GM23338 (cell line): Measurements from ENCODE around the gene POLR3F. TPM values are rescaled to one million over a fixed set of nuclear protein-coding genes. Genes with fewer than 3 reads are reported as not detected.

Experiments
- ATAC-seq: fragments of 200-7000 bp; cut with Tn5 transposase; 3 replicates; pipeline ENCODE4 v1.9.1; 2020
- DNase-seq: peaks from one replicate; pipeline ENCODE4 v3.0.0-alpha.2; 2015; ENCODE audit warnings: low spot score
- H2AFZ ChIP-seq: fragments of 200-600 bp; sonication (generic); 2 replicates; pipeline ENCODE4 v1.8.0; 2016; ENCODE audit warnings: antibody characterized with exemption, mild to moderate bottlenecking, moderate library complexity
- H3F3A ChIP-seq: fragments of 200-600 bp; sonication (generic); replicated peaks from 2 replicates; pipeline ENCODE4 v1.8.0; 2017; ENCODE audit warnings: antibody characterized with exemption, mixed run types, low read depth
- H3K27ac ChIP-seq: fragments of 200-600 bp; sonication (generic); 2 replicates; pipeline ENCODE4 v1.6.1; 2016; ENCODE audit warnings: low read depth
- H3K27me3 ChIP-seq: fragments of 200-600 bp; sonication (generic); 2 replicates; pipeline ENCODE4 v1.8.0; 2016; ENCODE audit warnings: mild to moderate bottlenecking, mixed run types, moderate library complexity; ENCODE audit not compliant: insufficient read depth
- H3K36me3 ChIP-seq: fragments of 200-600 bp; sonication (generic); 2 replicates; pipeline ENCODE4 v1.8.0; 2016; ENCODE audit warnings: mild to moderate bottlenecking; ENCODE audit not compliant: insufficient read depth
- H3K4me1 ChIP-seq: fragments of 200-600 bp; sonication (generic); 2 replicates; pipeline ENCODE4 v1.8.0; 2016; ENCODE audit warnings: mild to moderate bottlenecking, moderate library complexity; ENCODE audit not compliant: insufficient read depth
- H3K4me2 ChIP-seq: fragments of 200-600 bp; sonication (generic); 2 replicates; pipeline ENCODE4 v1.7.1; 2017; ENCODE audit warnings: mixed run types
- H3K4me3 ChIP-seq: fragments of 200-600 bp; sonication (generic); 2 replicates; pipeline ENCODE4 v1.6.1; 2016; ENCODE audit warnings: mixed run types
- H3K79me2 ChIP-seq: fragments of 200-600 bp; sonication (generic); replicated peaks from 2 replicates; pipeline ENCODE4 v1.8.0; 2017; ENCODE audit warnings: mild to moderate bottlenecking; ENCODE audit not compliant: insufficient read depth
- H3K9me2 ChIP-seq: fragments of 200-600 bp; sonication (generic); 2 replicates; pipeline ENCODE4 v1.8.0; 2017; ENCODE audit not compliant: insufficient read depth
- H4K20me1 ChIP-seq: fragments of 200-600 bp; sonication (generic); replicated peaks from 2 replicates; pipeline ENCODE4 v1.8.0; 2017; ENCODE audit warnings: mild to moderate bottlenecking; ENCODE audit not compliant: insufficient read depth
- H3K27ac Mint-ChIP-seq: 2 replicates; pipeline ENCODE4 v1.8.0; 2020; ENCODE audit warnings: inconsistent platforms, mild to moderate bottlenecking, moderate library complexity, mixed read lengths
- H3K27me3 Mint-ChIP-seq: 3 replicates; pipeline ENCODE4 v1.8.0; 2022; ENCODE audit warnings: low read depth, mild to moderate bottlenecking, moderate library complexity, mixed read lengths, inconsistent platforms; ENCODE audit not compliant: insufficient read depth, poor library complexity
- H3K36me3 Mint-ChIP-seq: 3 replicates; pipeline ENCODE4 v1.8.0; 2021; ENCODE audit warnings: low read depth, mild to moderate bottlenecking, inconsistent platforms, moderate library complexity, mixed read lengths
- H3K4me1 Mint-ChIP-seq: 3 replicates; pipeline ENCODE4 v1.8.0; 2020; ENCODE audit warnings: mild to moderate bottlenecking, inconsistent platforms, mixed read lengths
- H3K4me3 Mint-ChIP-seq: 3 replicates; pipeline ENCODE4 v1.8.0; 2021; ENCODE audit warnings: moderate library complexity, mild to moderate bottlenecking, inconsistent platforms, mixed read lengths
- H3K9me3 Mint-ChIP-seq: 3 replicates; pipeline ENCODE4 v1.8.0; 2020; ENCODE audit warnings: moderate library complexity, mild to moderate bottlenecking, inconsistent platforms, mixed read lengths
- CREB1 ChIP-seq: fragments of 250-450 bp; sonication (Bioruptor Pico); IDR thresholded peaks from 2 replicates; pipeline ENCODE4 v1.5.0; 2020; ENCODE audit warnings: low read depth, mild to moderate bottlenecking, moderate library complexity
- EZH2 ChIP-seq: fragments of 200-600 bp; sonication (generic); IDR thresholded peaks from one replicate; pipeline ENCODE4 v1.8.0; 2017; ENCODE audit warnings: antibody characterized with exemption, mild to moderate bottlenecking, low read depth; ENCODE audit not compliant: unreplicated experiment
- JUNB ChIP-seq: IDR thresholded peaks from one replicate; pipeline ENCODE4 v1.6.1; 2016; ENCODE audit warnings: antibody characterized with exemption; ENCODE audit not compliant: unreplicated experiment
- NANOG ChIP-seq: IDR thresholded peaks from 2 replicates; pipeline ENCODE4 v1.6.1; 2016; ENCODE audit warnings: antibody characterized with exemption, borderline replicate concordance
- POLR2AphosphoS5 ChIP-seq: IDR thresholded peaks from 2 replicates; pipeline ENCODE4 v1.6.1; 2016; ENCODE audit warnings: antibody characterized with exemption, low read depth
- STAT1 ChIP-seq: IDR thresholded peaks from one replicate; pipeline ENCODE4 v1.6.1; 2016; ENCODE audit warnings: antibody characterized with exemption; ENCODE audit not compliant: unreplicated experiment
- ZNF114 ChIP-seq: fragments of 250-450 bp; sonication (Bioruptor Pico); IDR thresholded peaks from 2 replicates; pipeline ENCODE4 v1.5.0; 2020; ENCODE audit warnings: mild to moderate bottlenecking, moderate library complexity
- ZNF331 ChIP-seq: fragments of 250-450 bp; sonication (Bioruptor Pico); IDR thresholded peaks from 2 replicates; pipeline ENCODE4 v1.5.0; 2020; ENCODE audit warnings: low read depth, mild to moderate bottlenecking, moderate library complexity
- polyA plus RNA-seq: library from polyadenylated mRNA; unstranded; fragments of >200 nt; fragmentation: Nextera tagmentation; extraction: Ambion mirVana; gene quantifications from 2 replicates; pipeline ENCODE4 v1.2.1, GENCODE V29; 2016
- total RNA-seq: library from RNA; depleted of rRNA; stranded (reverse); fragments of >200 nt; shearing (Covaris generic); gene quantifications from 2 replicates; pipeline ENCODE4 v1.2.3, GENCODE V29; 2014
- TF ChIP-seq, protein P1 (sequence below): IDR thresholded peaks from 2 replicates; pipeline ENCODE4 v1.6.1; 2016; ENCODE audit warnings: antibody characterized with exemption

The POLR3F gene
- total and polyA plus RNA-seq, 2 experiments from 2014 or later, result 11.0 to 30.6 TPM

- peaks cover 15% of the 10 kb centered on the region for H3K4me1 Mint-ChIP-seq
- Histone ChIP-seq H3K27me3 (no peaks in the 10 kb centered on the region), H2AFZ (peak overlapping the region; percentile 18; the same call in 1 of the 2 replicates), H3K4me2 (peak overlapping the region; percentile 79), H3K36me3 (peaks cover 15% of the 10 kb centered on the region; the same call in 1 of the 2 replicates), H3K4me1 (peaks cover 14% of the 10 kb centered on the region), H3K27ac (peak overlapping the region; percentile 94; the same call in 1 of the 2 replicates), H3K4me3 (peak overlapping the region; percentile 84), H4K20me1 (no peaks in the 10 kb centered on the region), H3K9me2 (no peaks in the 10 kb centered on the region), H3F3A (0 out of 2 replicates have a peak, but pooled peaks cover 3% of the 10 kb centered on the region), H3K79me2 (peaks cover 24% of the 10 kb centered on the region)
- H3K4me3 Mint-ChIP-seq, result peak overlapping the region; percentile 98
- ATAC-seq (no peak), DNase-seq (peak; percentile 4)
- H3K27ac Mint-ChIP-seq, result peak overlapping the region; percentile 100
- TF ChIP-seq ZNF114 (no peak), JUNB (no peak)
- TF ChIP-seq, protein P1, sequence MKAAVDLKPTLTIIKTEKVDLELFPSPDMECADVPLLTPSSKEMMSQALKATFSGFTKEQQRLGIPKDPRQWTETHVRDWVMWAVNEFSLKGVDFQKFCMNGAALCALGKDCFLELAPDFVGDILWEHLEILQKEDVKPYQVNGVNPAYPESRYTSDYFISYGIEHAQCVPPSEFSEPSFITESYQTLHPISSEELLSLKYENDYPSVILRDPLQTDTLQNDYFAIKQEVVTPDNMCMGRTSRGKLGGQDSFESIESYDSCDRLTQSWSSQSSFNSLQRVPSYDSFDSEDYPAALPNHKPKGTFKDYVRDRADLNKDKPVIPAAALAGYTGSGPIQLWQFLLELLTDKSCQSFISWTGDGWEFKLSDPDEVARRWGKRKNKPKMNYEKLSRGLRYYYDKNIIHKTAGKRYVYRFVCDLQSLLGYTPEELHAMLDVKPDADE, result no peak
- no peaks in the 10 kb centered on the region for H3K9me3 Mint-ChIP-seq
- peaks cover 10% of the 10 kb centered on the region for H3K27me3 Mint-ChIP-seq
- peaks cover 29% of the 10 kb centered on the region for H3K36me3 Mint-ChIP-seq
Measured at GRCh38 chr20:18506744-18507143, 39.6 kb downstream of the POLR3F start.

DNA sequence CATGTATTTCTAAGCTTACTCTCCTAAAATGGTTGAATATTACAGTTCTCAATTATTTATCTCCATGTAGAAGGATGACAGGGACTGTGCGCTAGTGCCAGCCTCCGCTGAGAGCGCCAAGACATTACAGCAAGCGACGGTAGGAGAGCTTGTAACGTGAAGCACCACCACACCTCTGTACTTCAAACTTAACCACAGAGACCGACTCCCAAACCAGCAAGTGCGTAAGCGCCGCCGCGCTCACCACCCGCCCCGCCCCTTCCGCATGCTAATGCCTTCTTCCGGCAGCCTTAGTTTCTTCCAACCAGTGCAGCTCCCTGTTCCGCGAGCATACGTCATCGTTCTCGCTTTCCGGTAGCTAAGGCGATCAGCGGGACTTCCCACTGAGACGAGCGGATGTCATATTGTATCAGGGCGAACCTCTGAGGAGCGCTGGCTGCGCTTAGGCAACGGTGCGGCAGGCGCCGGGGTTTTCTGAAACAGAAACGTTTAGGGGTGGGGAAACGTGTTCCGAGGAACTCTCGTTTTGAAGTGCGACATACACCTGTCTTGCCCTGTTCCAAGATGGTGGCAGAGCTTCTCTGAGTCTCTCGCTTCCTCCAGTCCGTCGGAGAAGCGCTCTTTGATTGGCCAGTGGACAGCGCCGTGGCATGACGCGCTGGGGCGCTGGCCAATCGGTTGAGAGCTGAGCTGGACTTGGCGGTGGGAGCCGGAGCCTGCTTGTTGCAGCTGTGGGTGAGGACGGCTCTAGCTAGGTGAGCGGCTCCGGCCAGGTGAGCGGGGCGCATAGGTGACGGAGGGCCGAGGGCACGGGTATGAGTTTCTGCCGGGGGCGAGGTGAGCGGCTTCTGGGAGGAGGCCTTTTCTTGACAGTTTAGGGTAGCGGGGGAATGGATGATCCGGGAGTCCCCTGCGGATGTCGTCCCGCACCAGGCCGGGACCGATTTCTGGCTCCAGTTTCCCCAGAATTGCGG lies 40.3 kb downstream of the POLR3F start, which contains the start of gene SEC23B:
SEC23B (plus strand) TSS at position 723 of the 974 bp plus-strand sequence. CDS start 2,896 bp downstream, outside the sequence.
- H3K4me3 Mint-ChIP-seq, result peak within 1 kb of the TSS; percentile 98
- H3K36me3 Mint-ChIP-seq, result peaks cover 34% of the 10 kb centered on the region
- ATAC-seq (peak; percentile 96), DNase-seq (peak; percentile 99)
- H3K9me2 ChIP-seq, result no peaks in the 10 kb centered on the region
- H3K4me1 Mint-ChIP-seq, result peaks cover 15% of the 10 kb centered on the region
- H3F3A ChIP-seq, result 0 out of 2 replicates have a peak, but pooled peaks cover 6% of the 10 kb centered on the region
- no peaks in the 10 kb centered on the region for H3K9me3 Mint-ChIP-seq
- peak within 1 kb of the TSS; percentile 100 for H3K27ac Mint-ChIP-seq
- H3K4me2 ChIP-seq, result peak within 1 kb of the TSS; percentile 100
- H3K36me3 ChIP-seq, result peaks cover 23% of the 10 kb centered on the region
- H3K79me2 ChIP-seq, result peaks cover 24% of the 10 kb centered on the region
- no peaks in the 10 kb centered on the region for H4K20me1 ChIP-seq
- H3K4me3 ChIP-seq, result peak within 1 kb of the TSS; percentile 84
- H2AFZ ChIP-seq, result peak within 1 kb of the TSS; percentile 18
- H3K27me3 ChIP-seq, result no peaks in the 10 kb centered on the region
- H3K4me1 ChIP-seq, result peaks cover 14% of the 10 kb centered on the region
- H3K27ac ChIP-seq, result peak within 1 kb of the TSS; percentile 94
- peaks cover 10% of the 10 kb centered on the region for H3K27me3 Mint-ChIP-seq
- TF ChIP-seq EZH2 (no peak), POLR2AphosphoS5 (peak; percentile 84), CREB1 (CRISPR knock-in tag) (peak; percentile 87), ZNF331 (CRISPR knock-in tag) (no peak), NANOG (no peak), STAT1 (no peak), JUNB (no peak)
- TF ChIP-seq, protein P1, result 0 out of 2 replicates have a peak, but pooled peaks have one; percentile 59
